Hematopoietic multipotent progenitor cell treated with erythropoietin and hydrocortisone succinate and interleukin-3 and kit ligand, for 4 days (in vitro differentiated cells): ENCODE measurements around the gene MFN2.
A peak's percentile ranks its signal among the peaks of the same experiment; 100 is the strongest.

Experiments
- DNase-seq: peaks from one replicate; pipeline ENCODE4 v3.0.0-alpha.2; 2015

Gene MFN2

GRCh38 chr1:11960715-11961114 is 19.5 kb upstream of the MFN2 start:
- peak; percentile 63 for DNase-seq

- DNase-seq: no peak
Measured at GRCh38 chr1:11961230-11961629, 19.0 kb upstream of the MFN2 start.

- no peak for DNase-seq
Measured at GRCh38 chr1:11963622-11964021, 16.6 kb upstream of the MFN2 start.

GRCh38 chr1:11964656-11965055 is 15.6 kb upstream of the MFN2 start:
- DNase-seq: no peak

GRCh38 chr1:11967028-11967547 is 13.2 kb upstream of the MFN2 start:
- DNase-seq: peak; percentile 65

- no peak for DNase-seq
Measured at GRCh38 chr1:11970441-11971185, 9.6 kb upstream of the MFN2 start.

GRCh38 chr1:11977625-11978024 is 2.6 kb upstream of the MFN2 start:
- no peak for DNase-seq

GRCh38 chr1:11978301-11978700 is 1.9 kb upstream of the MFN2 start:
- DNase-seq: no peak

GRCh38 chr1:11979028-11979850 is 1.0 kb upstream of the MFN2 start:
- no peak for DNase-seq

GRCh38 chr1:11980676-11980972 is 380 bp downstream of the MFN2 start:
- DNase-seq: peak; percentile 17

- no peak for DNase-seq
Measured at GRCh38 chr1:11981378-11982009, 1.2 kb downstream of the MFN2 start.

GRCh38 chr1:11982010-11982392 is 1.8 kb downstream of the MFN2 start:
- peak; percentile 48 for DNase-seq

GRCh38 chr1:11984121-11984520 is 3.9 kb downstream of the MFN2 start:
- DNase-seq: peak; percentile 67

- no peak for DNase-seq
Measured at GRCh38 chr1:11984576-11984975, 4.3 kb downstream of the MFN2 start.

GRCh38 chr1:11985171-11985570 is 4.9 kb downstream of the MFN2 start:
- DNase-seq: no peak

GRCh38 chr1:11985851-11986250 is 5.6 kb downstream of the MFN2 start:
- DNase-seq: peak; percentile 30

- DNase-seq: no peak
Measured at GRCh38 chr1:11989669-11990068, 9.4 kb downstream of the MFN2 start.

- no peak for DNase-seq
Measured at GRCh38 chr1:11990303-11991032, 10.2 kb downstream of the MFN2 start.

GRCh38 chr1:11991969-11992676 is 11.9 kb downstream of the MFN2 start:
- no peak for DNase-seq

GRCh38 chr1:11997081-11997850 is 17.0 kb downstream of the MFN2 start:
- DNase-seq: no peak

- no peak for DNase-seq
Measured at GRCh38 chr1:11998636-11999035, 18.4 kb downstream of the MFN2 start.

- DNase-seq: no peak
Measured at GRCh38 chr1:11999236-11999635, 19.0 kb downstream of the MFN2 start.
